HL-60 (cell line): ENCODE data around the gene KNCN.

Source experiments
- DNase-seq, 2 experiments: peaks; one replicate each; pipeline ENCODE4 v3.0.0-alpha.2; 2010 to 2020; ENCODE audit warnings: low read depth in 1 of 2, low spot score in 1 of 2
- H3K27ac ChIP-seq: fragments of 250-450 bp; sonication (Bioruptor Pico); replicated peaks from 2 replicates; pipeline ENCODE4 v1.5.1; 2020; ENCODE audit warnings: mild to moderate bottlenecking, moderate library complexity
- H3K27me3 ChIP-seq: fragments of 250-450 bp; sonication (Bioruptor Pico); 2 replicates; pipeline ENCODE4 v1.5.1; 2021; ENCODE audit warnings: mild to moderate bottlenecking, moderate library complexity; ENCODE audit not compliant: insufficient read depth, poor library complexity, severe bottlenecking
- H3K4me3 ChIP-seq: replicated peaks from 2 replicates; pipeline ENCODE4 v1.5.1; 2011; ENCODE audit warnings: mild to moderate bottlenecking, control low read depth, low read length; ENCODE audit not compliant: insufficient read depth
- GABPA ChIP-seq: IDR thresholded peaks from 2 replicates; pipeline ENCODE4 v1.6.1; 2012; ENCODE audit warnings: low read depth
- POLR2AphosphoS5 ChIP-seq: IDR thresholded peaks from 2 replicates; pipeline ENCODE4 v1.6.1; 2012; ENCODE audit warnings: low read depth
- SPI1 ChIP-seq: IDR thresholded peaks from 2 replicates; pipeline ENCODE4 v1.6.1; 2012; ENCODE audit warnings: low read depth, mild to moderate bottlenecking, borderline replicate concordance
- TF ChIP-seq, protein P1 (sequence below): IDR thresholded peaks from one replicate; pipeline ENCODE4 v1.5.1; 2011; ENCODE audit warnings: low read length, control low read depth, inconsistent platforms; ENCODE audit not compliant: insufficient read depth
- TF ChIP-seq, protein P2 (sequence below): IDR thresholded peaks from 2 replicates; pipeline ENCODE4 v1.6.1; 2012; ENCODE audit warnings: low read depth; ENCODE audit not compliant: insufficient replicate concordance

Gene KNCN

DNA sequence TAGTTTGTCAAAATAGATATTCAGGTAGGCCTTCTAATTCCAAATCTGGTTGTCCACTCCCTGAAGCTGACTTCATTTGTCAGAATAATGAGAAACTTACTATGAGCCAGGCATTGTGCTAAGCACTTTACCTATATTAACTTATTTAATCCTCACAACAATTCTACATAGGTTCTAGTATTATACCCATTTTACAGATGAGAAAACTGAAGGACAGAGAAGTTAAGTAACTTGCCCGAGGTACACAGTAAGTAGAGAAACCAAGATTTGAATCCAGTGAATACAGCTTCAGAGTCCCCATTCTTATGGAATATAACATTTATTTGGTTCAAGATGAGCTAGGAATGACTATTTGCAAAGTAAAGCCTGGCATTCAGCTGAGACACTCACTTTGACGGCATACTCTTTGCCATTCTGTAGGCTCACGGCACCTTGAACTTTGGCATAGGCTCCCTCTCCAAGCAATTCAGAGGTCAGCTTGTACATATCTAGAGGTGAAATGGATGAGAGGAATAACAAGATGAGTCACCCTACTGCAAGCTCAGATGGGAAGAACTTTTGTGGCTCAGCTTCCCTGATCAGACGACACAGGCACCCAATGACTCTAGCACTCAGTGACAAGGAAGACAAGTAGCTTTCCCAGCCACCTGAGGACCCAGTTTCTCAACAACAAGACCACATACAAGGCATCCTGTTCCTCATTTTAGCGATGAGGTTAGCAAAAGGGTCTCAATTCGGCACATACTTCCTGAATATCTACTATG lies 28.9 kb upstream of the KNCN start:
- H3K27me3 ChIP-seq: no peaks in the 10 kb centered on the region
- no peak overlapping the region for H3K4me3 ChIP-seq
- TF ChIP-seq SPI1 (peak; percentile 98), POLR2AphosphoS5 (peak; percentile 83), GABPA (no peak)
- TF ChIP-seq, protein P1, sequence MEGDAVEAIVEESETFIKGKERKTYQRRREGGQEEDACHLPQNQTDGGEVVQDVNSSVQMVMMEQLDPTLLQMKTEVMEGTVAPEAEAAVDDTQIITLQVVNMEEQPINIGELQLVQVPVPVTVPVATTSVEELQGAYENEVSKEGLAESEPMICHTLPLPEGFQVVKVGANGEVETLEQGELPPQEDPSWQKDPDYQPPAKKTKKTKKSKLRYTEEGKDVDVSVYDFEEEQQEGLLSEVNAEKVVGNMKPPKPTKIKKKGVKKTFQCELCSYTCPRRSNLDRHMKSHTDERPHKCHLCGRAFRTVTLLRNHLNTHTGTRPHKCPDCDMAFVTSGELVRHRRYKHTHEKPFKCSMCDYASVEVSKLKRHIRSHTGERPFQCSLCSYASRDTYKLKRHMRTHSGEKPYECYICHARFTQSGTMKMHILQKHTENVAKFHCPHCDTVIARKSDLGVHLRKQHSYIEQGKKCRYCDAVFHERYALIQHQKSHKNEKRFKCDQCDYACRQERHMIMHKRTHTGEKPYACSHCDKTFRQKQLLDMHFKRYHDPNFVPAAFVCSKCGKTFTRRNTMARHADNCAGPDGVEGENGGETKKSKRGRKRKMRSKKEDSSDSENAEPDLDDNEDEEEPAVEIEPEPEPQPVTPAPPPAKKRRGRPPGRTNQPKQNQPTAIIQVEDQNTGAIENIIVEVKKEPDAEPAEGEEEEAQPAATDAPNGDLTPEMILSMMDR: no peak
- TF ChIP-seq, protein P2, sequence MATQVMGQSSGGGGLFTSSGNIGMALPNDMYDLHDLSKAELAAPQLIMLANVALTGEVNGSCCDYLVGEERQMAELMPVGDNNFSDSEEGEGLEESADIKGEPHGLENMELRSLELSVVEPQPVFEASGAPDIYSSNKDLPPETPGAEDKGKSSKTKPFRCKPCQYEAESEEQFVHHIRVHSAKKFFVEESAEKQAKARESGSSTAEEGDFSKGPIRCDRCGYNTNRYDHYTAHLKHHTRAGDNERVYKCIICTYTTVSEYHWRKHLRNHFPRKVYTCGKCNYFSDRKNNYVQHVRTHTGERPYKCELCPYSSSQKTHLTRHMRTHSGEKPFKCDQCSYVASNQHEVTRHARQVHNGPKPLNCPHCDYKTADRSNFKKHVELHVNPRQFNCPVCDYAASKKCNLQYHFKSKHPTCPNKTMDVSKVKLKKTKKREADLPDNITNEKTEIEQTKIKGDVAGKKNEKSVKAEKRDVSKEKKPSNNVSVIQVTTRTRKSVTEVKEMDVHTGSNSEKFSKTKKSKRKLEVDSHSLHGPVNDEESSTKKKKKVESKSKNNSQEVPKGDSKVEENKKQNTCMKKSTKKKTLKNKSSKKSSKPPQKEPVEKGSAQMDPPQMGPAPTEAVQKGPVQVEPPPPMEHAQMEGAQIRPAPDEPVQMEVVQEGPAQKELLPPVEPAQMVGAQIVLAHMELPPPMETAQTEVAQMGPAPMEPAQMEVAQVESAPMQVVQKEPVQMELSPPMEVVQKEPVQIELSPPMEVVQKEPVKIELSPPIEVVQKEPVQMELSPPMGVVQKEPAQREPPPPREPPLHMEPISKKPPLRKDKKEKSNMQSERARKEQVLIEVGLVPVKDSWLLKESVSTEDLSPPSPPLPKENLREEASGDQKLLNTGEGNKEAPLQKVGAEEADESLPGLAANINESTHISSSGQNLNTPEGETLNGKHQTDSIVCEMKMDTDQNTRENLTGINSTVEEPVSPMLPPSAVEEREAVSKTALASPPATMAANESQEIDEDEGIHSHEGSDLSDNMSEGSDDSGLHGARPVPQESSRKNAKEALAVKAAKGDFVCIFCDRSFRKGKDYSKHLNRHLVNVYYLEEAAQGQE: no peak
- peak; percentile 83 to 90 for DNase-seq
- H3K27ac ChIP-seq: peak overlapping the region; percentile 72

DNA sequence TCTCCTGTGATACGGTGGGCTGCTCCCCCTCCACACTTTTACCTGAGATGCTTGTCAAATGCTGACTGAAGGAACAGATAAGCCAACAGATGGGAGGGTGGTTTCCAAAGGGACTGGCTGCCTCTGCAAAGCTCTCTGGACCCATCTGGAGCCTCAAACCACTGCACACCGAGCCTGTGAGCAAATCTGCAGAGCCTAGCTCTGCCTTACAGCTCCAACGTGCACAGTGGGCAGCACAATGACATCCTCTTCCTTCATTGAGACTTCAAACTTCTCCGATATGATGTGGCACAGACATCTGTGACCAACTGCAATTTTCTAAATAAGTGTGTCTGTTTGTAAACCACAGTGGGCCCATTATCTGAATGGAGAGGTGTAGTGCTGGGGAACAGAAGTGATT lies 26.2 kb upstream of the KNCN start:
- Histone ChIP-seq H3K4me3 (no peak overlapping the region), H3K27me3 (no peaks in the 10 kb centered on the region), H3K27ac (no peak overlapping the region)
- TF ChIP-seq SPI1 (no peak), POLR2AphosphoS5 (no peak), GABPA (no peak)
- TF ChIP-seq, protein P2: no peak
- TF ChIP-seq, protein P1: no peak
- no peak for DNase-seq

DNA sequence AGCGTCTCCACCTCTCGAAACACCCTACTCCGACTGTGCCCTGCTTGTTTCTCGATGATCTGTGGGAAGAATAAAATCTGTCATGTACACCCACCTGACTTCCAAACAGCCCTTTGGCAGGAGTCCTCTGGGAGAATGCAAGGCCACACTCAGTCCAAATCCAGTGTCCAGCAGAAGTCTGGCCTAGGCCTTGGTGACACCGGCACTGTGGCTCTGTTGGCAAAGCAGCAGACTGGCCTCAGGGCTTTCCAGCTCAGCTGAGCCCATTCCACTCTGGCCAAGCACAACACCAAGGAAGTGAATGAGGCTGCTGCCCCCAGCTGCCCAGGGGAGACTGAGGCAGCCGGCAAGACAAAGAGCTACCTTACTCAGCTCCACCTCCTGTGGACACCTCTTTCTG lies 25.1 kb upstream of the KNCN start:
- TF ChIP-seq, protein P1: no peak
- TF ChIP-seq SPI1 (no peak), POLR2AphosphoS5 (no peak), GABPA (no peak)
- TF ChIP-seq, protein P2: no peak
- no peak for DNase-seq
- H3K27ac ChIP-seq: no peak overlapping the region
- no peaks in the 10 kb centered on the region for H3K27me3 ChIP-seq
- no peak overlapping the region for H3K4me3 ChIP-seq
